ES-I3 (cell line): ENCODE results near the gene BICD2.

Source experiments
- H3K36me3 ChIP-seq: 2 replicates; pipeline ENCODE4 v1.6.1; 2013; ENCODE audit warnings: mild to moderate bottlenecking, low read length, control low read depth, moderate library complexity; ENCODE audit not compliant: insufficient read depth
- H3K4me1 ChIP-seq: 2 replicates; pipeline ENCODE4 v1.6.1; 2013; ENCODE audit warnings: mild to moderate bottlenecking, control low read depth, low read length; ENCODE audit not compliant: insufficient read depth
- H3K9ac ChIP-seq: 2 replicates; pipeline ENCODE4 v1.6.1; 2013; ENCODE audit warnings: low read depth, mild to moderate bottlenecking, low read length, moderate library complexity
- H3K9me3 ChIP-seq: 2 replicates; pipeline ENCODE4 v1.6.1; 2013; ENCODE audit warnings: mild to moderate bottlenecking, low read length, moderate library complexity; ENCODE audit not compliant: control insufficient read depth, insufficient read depth

Gene BICD2

DNA sequence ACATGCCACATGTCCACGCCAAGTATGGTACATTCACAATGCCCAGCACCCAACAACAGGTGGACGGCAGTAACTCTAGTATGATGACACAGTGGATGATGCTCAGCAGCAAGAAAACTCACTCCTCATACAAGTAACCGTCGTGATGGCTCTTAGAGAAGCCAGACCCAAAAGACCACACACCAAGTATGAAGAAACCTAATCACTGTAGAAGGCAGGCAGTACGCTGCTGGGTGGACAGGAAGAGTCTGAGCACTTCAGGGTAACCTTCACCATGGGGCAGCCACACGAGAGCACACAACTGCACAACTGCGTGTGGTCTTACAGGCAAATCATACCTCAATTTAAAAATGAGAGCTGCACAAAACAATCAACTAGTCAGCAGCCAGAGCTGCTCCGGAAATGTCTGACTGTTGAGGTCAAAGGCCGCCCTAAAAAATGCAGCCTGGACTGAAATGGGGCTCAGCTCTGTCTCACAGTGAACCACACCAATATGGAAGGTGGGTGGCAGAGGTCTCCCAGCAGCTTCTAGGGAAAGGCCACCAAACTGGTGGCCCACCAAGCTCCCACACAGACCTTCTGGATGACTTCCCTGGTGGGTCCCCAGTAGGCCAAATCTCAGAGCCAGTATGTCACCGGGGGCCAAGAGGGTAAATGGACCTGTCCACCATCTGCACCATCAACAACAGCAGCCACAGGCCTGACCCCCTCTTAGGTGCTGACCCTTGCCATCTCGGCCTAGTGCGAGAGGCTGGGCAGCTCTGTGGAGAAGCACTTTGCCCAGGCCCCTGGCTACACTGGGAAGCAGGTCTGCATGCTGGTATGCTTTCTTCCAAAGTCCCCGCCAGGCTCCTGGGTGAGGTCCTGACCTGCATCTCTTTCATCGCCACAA lies 17.8 kb downstream of the BICD2 start:
- H3K9ac ChIP-seq = no peak overlapping the region
- peaks cover 17% of the 10 kb centered on the region; the same call in 1 of the 2 replicates for H3K4me1 ChIP-seq
- H3K9me3 ChIP-seq = no peaks in the 10 kb centered on the region
- H3K36me3 ChIP-seq = no peaks in the 10 kb centered on the region

DNA sequence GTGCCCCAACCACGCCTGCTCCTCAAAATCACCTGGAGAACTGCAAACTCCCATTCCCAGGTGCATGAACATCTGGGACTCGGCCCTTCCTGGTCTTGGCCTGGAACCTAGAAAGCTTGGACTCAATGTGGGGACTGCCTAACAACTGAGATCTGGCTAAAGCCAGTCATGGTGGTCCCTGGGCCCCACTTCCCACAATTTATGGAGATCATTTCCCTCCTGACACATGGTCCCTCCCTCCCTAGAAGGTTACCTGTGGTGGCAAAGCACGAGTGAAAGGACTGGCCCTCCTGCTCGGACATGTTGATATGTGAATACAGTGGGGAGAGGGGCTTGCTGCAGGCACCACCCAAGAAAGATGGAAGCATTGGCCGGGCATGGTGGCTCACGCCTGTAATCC lies 18.8 kb downstream of the BICD2 start:
- Histone ChIP-seq H3K36me3 (no peaks in the 10 kb centered on the region), H3K9ac (no peak overlapping the region), H3K4me1 (peaks cover 17% of the 10 kb centered on the region), H3K9me3 (no peaks in the 10 kb centered on the region)

DNA sequence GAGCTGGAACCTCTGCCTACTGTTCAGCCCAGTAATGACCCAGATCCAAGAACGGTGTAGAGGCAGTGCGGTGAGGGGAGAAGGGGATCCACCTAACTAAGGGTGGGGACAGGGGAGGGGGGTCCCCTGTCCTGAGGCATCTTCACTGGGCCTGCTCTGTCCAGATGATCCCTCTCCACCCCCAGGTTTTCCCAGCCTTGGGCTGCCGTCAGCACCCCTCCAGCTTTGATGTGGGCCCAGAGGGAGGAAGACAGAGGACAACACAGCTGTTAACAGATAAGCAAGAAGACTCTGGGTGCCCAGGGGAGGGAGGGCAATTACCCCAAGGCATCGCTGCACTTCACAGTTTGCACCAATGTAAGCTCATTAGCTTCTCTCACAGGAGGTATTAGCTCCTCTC lies 19.3 kb downstream of the BICD2 start:
- Histone ChIP-seq H3K9me3 (no peaks in the 10 kb centered on the region), H3K4me1 (peaks cover 17% of the 10 kb centered on the region), H3K9ac (no peak overlapping the region), H3K36me3 (no peaks in the 10 kb centered on the region)

DNA sequence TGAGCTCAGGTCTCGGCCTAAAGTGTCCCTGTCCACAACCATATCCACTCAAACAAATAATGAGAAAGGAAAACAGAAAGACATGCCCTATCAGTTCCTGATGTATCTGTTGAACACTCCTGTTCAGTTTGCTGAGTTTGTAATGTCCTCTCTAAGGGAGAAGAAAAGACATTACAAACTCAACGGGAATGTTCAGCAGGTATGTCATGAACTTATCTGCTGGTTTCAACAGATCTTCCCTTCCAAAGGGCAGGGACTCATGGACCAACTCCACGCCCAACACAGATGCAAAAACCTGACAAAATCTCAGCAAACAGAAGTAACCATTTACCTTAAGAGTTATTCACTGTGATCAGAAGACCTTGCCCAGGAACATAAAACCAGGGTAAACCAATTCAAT lies 23.7 kb downstream of the BICD2 start:
- peaks cover 11% of the 10 kb centered on the region for H3K4me1 ChIP-seq

GRCh38 chr9:92740446-92740961 lies 24.1 kb downstream of the BICD2 start:
- Histone ChIP-seq H3K9me3 (no peaks in the 10 kb centered on the region), H3K4me1 (peaks cover 12% of the 10 kb centered on the region), H3K36me3 (no peaks in the 10 kb centered on the region), H3K9ac (no peak overlapping the region)

More for the DNA sequence above, 23.7 kb downstream of the BICD2 start:
- H3K36me3 ChIP-seq = no peaks in the 10 kb centered on the region
- no peak overlapping the region for H3K9ac ChIP-seq
- H3K9me3 ChIP-seq = no peaks in the 10 kb centered on the region

- H3K9ac ChIP-seq = no peak overlapping the region
- H3K9me3 ChIP-seq = no peaks in the 10 kb centered on the region
- no peaks in the 10 kb centered on the region for H3K36me3 ChIP-seq
- H3K4me1 ChIP-seq = peaks cover 11% of the 10 kb centered on the region
Measured at GRCh38 chr9:92740009-92740408, 24.6 kb downstream of the BICD2 start.

DNA sequence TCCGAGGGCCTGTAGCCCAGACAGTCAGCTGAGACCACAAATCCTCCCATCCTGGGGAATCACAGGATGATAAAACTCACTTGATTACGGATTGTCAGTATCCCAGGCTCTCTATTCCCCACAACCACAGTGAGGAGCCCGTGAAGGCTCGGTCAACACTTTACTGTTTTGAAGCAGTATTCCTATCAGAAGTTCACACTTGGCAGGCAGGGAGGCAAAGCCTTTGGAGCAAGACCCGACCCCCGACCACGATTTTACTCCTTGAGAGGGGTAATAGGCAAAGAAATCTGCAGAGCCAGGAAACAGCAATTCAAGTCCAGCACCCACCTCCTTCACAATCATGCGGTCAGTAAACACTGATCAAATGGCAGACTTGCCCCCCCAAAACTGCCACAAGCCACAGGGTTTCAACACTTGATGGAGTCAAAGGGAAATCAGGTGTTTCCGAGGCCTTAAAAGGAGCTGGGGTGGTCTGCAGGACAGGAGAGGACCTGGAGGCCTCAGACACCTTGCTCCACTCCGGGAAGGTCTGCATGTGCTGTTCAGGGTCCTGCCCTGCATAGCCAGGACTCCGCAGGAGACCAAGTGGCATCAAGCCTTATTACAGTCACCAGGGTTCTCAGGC lies 25.2 kb downstream of the BICD2 start:
- Histone ChIP-seq H3K36me3 (no peaks in the 10 kb centered on the region), H3K9ac (no peak overlapping the region), H3K4me1 (peaks cover 9% of the 10 kb centered on the region), H3K9me3 (no peaks in the 10 kb centered on the region)

DNA sequence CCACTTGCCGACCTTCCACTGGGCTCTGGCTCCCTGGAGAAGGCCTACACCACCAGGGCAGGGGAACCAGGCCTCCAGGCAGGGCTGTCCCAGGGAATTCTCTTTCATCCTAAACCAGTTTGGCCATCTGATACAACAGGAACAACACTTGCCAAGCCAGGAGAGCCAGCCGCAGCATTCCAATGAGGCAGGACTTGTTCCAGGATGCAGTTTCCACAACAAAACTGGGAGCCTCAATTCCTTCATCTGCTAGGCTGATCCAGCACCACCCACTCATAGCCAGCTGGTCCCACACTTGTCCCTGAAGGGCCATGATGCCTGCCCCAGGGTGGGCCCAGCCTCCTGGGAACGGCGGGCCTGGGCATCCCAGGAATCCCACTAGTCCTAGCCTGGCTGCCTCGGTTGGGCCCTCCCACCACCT lies 26.0 kb downstream of the BICD2 start:
- Histone ChIP-seq H3K9ac (no peak overlapping the region), H3K36me3 (no peaks in the 10 kb centered on the region), H3K9me3 (no peaks in the 10 kb centered on the region), H3K4me1 (peaks cover 9% of the 10 kb centered on the region)

- Histone ChIP-seq H3K9me3 (no peaks in the 10 kb centered on the region), H3K36me3 (no peaks in the 10 kb centered on the region), H3K4me1 (peaks cover 9% of the 10 kb centered on the region)
Measured at GRCh38 chr9:92737611-92738299, 26.9 kb downstream of the BICD2 start.

DNA sequence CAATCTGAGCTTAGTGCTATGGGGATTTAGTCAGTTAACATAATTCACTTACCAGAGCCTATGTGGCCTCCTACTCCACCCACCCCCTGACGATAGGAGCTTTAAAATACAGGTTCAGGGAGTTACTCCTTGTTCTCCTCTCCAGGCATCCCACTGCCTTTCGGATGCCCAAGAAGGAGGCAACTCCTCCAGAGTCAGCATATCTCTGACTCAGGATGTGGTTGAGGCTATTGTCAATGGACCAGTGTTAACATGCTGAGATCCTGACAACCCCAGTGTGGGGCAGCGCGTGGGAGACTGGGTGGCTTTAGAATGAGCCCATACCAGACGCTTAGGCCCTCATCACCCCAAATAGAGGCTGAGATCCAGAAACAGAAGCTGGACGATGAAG lies 27.4 kb downstream of the BICD2 start:
- Histone ChIP-seq H3K9ac (no peak overlapping the region), H3K36me3 (no peaks in the 10 kb centered on the region), H3K4me1 (peaks cover 9% of the 10 kb centered on the region), H3K9me3 (no peaks in the 10 kb centered on the region)

More at GRCh38 chr9:92737611-92738299, 26.9 kb downstream of the BICD2 start:
- H3K9ac ChIP-seq = no peak overlapping the region

DNA sequence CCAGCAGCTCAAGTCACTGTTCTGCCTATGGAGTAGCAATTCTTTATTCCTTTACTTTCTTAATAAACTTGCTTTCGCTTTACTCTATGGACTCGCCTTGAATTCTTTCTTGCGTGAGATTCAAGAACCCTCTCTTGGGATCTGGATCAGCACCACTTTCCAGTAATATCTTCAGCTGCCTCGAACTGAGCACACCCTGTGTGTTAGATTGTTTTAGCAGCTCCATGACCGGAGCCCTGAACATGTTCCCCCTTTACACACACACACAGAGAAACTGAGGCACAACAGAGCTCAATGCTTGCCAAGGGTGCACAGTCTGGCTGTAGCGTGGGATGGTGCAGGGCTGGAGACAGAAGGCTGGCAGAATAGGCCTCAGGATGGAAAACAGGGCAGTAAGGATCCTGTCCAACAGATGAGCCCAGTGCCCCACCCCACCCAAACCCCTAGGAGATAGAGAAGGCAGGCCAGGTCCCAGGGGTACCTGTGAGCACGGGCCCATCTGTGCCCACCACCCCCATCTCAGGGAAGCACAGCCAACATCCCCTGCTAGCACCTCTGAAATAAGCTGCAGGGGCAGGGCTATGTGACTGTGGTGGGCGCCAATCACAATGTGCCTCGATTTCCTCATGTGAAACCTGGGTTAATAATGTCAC lies 27.9 kb downstream of the BICD2 start:
- Histone ChIP-seq H3K9me3 (no peaks in the 10 kb centered on the region), H3K9ac (no peak overlapping the region), H3K36me3 (no peaks in the 10 kb centered on the region), H3K4me1 (peaks cover 9% of the 10 kb centered on the region)

DNA sequence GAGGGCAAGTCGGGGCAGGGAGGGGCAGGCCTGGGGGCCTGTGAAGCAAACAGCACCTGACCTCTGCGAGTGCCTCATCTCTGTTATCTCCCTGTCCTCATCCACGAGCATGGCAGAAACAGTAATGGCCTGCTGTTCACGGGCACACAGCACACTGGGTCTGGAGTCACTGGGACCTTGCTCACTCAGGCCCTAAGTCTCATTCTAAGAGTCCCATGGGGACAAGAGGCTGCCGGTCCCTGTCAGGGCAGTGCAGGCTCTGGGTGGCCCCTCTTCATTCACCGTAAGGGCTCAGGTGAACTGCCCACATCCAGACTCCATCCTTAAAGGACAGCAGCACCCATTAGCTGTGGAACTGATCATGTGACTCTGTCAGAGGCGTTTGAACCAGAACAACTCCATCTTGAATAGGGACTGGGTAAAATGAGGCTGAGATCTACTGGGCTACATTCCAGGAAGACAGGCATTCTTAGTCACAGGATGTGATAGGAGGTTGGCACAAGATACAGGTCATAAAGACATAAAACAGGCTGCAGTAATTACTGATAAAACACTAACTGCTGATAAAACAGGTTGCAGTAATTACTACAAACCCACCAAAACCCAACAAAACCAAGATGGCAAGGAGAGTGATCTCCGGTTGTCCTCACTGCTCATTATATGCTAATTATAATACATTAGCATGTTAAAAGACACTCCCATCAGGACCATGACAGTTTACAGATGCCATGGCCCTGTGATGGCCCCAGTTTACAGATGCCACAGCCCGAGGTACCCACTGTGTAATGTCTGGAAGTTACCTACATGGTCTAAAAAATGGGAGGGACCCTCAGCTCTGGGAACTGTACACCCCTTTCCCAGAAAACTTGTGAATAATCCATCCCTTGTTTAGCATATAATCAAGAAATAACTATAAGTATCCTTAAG lies 28.7 kb downstream of the BICD2 start:
- peaks cover 9% of the 10 kb centered on the region for H3K4me1 ChIP-seq
- no peaks in the 10 kb centered on the region for H3K9me3 ChIP-seq
- H3K9ac ChIP-seq = no peak overlapping the region
- no peaks in the 10 kb centered on the region for H3K36me3 ChIP-seq

- Histone ChIP-seq H3K4me1 (peaks cover 9% of the 10 kb centered on the region; the same call in 1 of the 2 replicates), H3K9me3 (no peaks in the 10 kb centered on the region), H3K9ac (no peak overlapping the region), H3K36me3 (no peaks in the 10 kb centered on the region)
Measured at GRCh38 chr9:92734931-92735635, 29.6 kb downstream of the BICD2 start.
